ENCODE measurements around the gene TK1. TPM values are rescaled to one million over a fixed set of nuclear protein-coding genes. Genes with fewer than 3 reads are reported as not detected.
A peak's percentile ranks its signal among the peaks of the same experiment; 100 is the strongest.

TK1 gene
- polyA plus RNA-seq, 2 of the 4 experiments (the other 2 are of a cell fraction) = 90.9 to 355 TPM

DNA sequence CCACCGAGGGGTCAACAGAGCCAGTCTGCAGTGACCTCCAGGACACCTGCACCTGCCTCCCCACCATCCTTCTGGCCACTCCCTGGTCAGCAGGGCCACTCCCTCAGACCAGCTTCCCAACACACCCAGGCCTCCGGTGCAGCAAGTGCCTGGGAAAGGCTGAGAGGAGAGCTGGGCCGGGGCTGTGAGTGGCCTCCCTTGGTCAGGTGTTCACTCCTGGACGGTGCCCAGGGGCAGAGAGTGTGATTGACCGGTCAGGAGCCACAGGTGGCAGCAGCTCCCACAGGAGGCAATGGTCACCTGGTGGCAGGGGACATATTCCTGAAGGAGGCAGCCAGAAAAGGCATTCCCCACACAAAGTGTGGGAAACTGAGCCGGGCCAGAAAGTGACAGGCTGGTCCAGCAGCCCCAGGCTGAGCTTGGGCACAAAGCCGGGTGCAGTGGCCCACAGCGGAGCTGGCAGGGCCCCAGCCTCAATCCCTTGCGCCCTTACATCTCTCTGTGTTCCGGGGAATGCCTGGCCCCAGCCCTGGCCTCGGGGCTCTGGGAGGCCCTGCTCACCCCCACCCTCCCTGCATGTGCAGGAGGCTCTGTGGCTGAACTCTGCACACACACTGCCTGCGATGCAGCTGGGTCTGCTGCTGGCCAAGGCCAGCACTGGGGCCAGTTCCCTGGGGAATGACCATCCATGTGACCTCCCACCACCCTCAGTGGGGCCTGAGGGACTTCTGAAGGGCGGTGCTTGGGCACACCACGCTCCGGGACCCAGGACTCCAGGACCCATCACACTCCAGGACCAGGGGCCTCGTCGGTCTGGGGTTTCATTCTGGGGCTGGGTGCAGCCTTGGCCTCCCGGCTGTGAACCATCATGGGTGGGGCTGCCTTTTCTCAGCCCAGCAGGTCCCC is 41.9 kb downstream of the TK1 start:
- WGBS (ENCODE audit: missing lambda C conversion rate) = 72% methylated on average over 17 of the region's 18 CpGs
- TF ChIP-seq NR3C1 (IDR thresholded peaks at IDR 0.05) = no peak
- Histone ChIP-seq H3K4me3 (no peak overlapping the region), H3K4me1 (peaks cover 54% of the 10 kb centered on the region), H3K4me2 (peak overlapping the region; percentile 57), H3K27ac (peak overlapping the region; percentile 62 to 84; a peak in 5 of 6 replicates), H3K9me3 (no peaks in the 10 kb centered on the region)
- ATAC-seq = peak; percentile 10 to 17; a peak in 3 of 6 replicates
- peak in 1 of 2 experiments; percentile 44 for DNase-seq (ENCODE audit: low read depth in 1 of 2, low spot score in 1 of 2)
- CTCF ChIA-PET = interaction anchor here (0.8 to 24.0 kb wide), 11 partner anchors 10 to 95 kb away, joined by 3 to 295 read pairs (median 4); partner anchors contain the start of genes AFMID, SYNGR2, TK1 and TMC6
- FAIRE-seq = no peak
- POLR2A ChIA-PET = interaction anchor here (0.5 to 1.0 kb wide), 3 partner anchors 9 to 339 kb away, joined by 3 to 6 read pairs (median 5); partner anchors contain the start of gene TNRC6C

DNA sequence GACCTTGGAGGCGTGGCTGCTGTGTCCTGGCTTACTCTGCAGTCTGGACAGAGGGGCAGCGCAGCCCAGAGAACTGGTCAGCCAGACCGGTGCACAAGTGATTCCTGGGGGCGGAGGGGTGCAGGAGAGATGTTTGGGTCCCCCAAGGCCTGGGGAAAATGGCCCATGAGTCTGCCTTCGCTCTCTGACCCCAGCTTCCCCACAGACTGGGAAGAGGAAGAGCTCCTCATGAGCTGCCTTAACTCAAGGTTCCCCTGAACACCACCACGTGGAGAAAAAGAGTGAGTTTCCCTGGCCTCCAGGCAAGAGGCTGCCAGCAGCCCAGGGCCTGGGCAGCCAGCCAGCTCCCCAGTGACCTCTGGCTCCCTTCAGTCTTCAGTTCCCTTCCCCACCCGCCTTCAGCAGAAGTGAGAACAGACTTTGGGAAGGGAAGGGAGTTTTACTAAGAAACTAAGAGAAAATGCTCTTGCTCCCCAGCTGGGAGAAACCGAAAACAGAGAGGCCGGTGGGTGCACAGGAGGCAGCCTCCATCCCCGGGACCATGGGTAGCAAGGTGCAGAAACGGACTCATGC is 42.6 kb downstream of the TK1 start:
- Histone ChIP-seq H3K4me3 (no peak overlapping the region), H3K27ac (peak overlapping the region; percentile 62 to 84), H3K9me3 (no peaks in the 10 kb centered on the region), H3K4me2 (peak overlapping the region; percentile 57), H3K4me1 (peaks cover 56% of the 10 kb centered on the region)
- ChIA-PET POLR2A (interaction anchor here (0.5 to 1.0 kb wide), 3 partner anchors 10 to 340 kb away, joined by 3 to 6 read pairs (median 5); partner anchors contain the start of gene TNRC6C), CTCF (interaction anchor here (0.6 to 24.0 kb wide), 13 partner anchors 9 to 131 kb away, joined by 3 to 295 read pairs (median 4); partner anchors contain the start of genes SYNGR2, TK1, TMC6 and TMC8)
- peak; percentile 24 to 27; a peak in 2 of 6 replicates for ATAC-seq
- DNase-seq (ENCODE audit: low read depth in 1 of 2, low spot score in 1 of 2) = peak in 1 of 2 experiments; percentile 77
- TF ChIP-seq SMC3 (IDR thresholded peaks at IDR 0.05) (0 out of 3 replicates have a peak, but pooled peaks have one; percentile 16), GATA3 (IDR thresholded peaks at IDR 0.05; ENCODE audit: borderline replicate concordance) (no peak), RNF2 (IDR thresholded peaks at IDR 0.05; ENCODE audit: borderline replicate concordance, low read depth) (no peak), RARB (CRISPR knock-in tag; IDR thresholded peaks at IDR 0.05) (no peak)
- TF ChIP-seq, protein P1, sequence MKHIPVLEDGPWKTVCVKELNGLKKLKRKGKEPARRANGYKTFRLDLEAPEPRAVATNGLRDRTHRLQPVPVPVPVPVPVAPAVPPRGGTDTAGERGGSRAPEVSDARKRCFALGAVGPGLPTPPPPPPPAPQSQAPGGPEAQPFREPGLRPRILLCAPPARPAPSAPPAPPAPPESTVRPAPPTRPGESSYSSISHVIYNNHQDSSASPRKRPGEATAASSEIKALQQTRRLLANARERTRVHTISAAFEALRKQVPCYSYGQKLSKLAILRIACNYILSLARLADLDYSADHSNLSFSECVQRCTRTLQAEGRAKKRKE (CRISPR knock-in tag; IDR thresholded peaks at IDR 0.05; ENCODE audit: low read depth) = no peak
- TF ChIP-seq, protein P2, sequence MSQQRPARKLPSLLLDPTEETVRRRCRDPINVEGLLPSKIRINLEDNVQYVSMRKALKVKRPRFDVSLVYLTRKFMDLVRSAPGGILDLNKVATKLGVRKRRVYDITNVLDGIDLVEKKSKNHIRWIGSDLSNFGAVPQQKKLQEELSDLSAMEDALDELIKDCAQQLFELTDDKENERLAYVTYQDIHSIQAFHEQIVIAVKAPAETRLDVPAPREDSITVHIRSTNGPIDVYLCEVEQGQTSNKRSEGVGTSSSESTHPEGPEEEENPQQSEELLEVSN (IDR thresholded peaks at IDR 0.05; ENCODE audit: borderline replicate concordance, low read depth) = peak; percentile 61; the same call in 1 of the 2 replicates
- TF ChIP-seq, protein P3, sequence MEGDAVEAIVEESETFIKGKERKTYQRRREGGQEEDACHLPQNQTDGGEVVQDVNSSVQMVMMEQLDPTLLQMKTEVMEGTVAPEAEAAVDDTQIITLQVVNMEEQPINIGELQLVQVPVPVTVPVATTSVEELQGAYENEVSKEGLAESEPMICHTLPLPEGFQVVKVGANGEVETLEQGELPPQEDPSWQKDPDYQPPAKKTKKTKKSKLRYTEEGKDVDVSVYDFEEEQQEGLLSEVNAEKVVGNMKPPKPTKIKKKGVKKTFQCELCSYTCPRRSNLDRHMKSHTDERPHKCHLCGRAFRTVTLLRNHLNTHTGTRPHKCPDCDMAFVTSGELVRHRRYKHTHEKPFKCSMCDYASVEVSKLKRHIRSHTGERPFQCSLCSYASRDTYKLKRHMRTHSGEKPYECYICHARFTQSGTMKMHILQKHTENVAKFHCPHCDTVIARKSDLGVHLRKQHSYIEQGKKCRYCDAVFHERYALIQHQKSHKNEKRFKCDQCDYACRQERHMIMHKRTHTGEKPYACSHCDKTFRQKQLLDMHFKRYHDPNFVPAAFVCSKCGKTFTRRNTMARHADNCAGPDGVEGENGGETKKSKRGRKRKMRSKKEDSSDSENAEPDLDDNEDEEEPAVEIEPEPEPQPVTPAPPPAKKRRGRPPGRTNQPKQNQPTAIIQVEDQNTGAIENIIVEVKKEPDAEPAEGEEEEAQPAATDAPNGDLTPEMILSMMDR (IDR thresholded peaks at IDR 0.05) = 0 out of 3 replicates have a peak, but pooled peaks have one; percentile 10
- TF ChIP-seq, protein P4, sequence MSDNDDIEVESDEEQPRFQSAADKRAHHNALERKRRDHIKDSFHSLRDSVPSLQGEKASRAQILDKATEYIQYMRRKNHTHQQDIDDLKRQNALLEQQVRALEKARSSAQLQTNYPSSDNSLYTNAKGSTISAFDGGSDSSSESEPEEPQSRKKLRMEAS (IDR thresholded peaks at IDR 0.05) = peak; percentile 90
- TF ChIP-seq, protein P5, sequence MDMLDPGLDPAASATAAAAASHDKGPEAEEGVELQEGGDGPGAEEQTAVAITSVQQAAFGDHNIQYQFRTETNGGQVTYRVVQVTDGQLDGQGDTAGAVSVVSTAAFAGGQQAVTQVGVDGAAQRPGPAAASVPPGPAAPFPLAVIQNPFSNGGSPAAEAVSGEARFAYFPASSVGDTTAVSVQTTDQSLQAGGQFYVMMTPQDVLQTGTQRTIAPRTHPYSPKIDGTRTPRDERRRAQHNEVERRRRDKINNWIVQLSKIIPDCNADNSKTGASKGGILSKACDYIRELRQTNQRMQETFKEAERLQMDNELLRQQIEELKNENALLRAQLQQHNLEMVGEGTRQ (IDR thresholded peaks at IDR 0.05) = peak; percentile 21; the same call in 1 of the 2 replicates
- FAIRE-seq = no peak
- 56% methylated on average over 11 of the region's 11 CpGs for WGBS (ENCODE audit: missing lambda C conversion rate)

DNA sequence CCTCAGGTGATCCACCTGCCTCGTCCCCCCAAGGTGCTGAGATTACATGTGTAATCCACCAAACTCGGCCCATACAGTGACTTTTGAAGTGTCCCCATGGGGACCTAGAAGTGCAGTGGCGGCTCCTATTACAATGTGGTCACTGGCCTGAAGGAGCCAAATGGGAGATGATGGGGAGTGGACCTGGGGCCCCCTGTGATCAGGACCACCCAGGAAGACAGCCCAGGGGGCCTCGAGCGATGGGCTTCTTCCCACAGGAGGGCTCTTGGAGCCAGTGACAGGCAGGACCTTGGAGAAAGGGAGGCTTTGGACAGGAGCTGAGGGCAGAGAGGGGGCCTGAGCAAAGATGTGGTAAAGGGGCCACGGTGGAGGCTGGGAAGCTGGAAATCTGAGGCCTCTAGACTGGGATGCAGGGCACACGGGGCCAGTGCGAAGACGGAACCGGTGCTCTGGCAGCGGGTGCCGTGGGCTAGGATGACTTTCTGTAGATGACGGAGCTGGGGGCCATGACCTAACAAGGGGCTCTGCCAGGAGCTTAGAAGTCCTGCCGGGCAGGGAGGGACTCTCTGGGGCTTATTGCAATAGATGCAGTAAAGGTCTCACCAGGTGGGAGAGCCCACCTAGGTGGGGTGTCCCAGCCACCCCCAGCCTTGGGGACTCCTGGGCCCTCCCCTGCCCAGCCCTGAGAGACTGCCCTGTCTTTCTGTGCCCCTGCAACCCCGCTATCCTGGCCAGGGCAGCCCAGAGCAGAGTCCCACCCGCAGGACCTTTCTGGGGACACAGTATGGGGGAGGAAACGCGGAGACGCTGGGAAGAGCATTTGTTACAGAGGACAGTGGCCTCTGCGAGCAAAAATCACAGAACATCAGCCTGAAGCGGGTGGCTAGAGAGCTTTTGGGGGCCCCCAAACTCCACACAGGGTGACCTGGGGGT is 43.4 kb downstream of the TK1 start:
- H3K4me2 ChIP-seq = peak overlapping the region; percentile 57
- CTCF ChIA-PET = interaction anchor here (0.6 to 24.0 kb wide), 12 partner anchors 9 to 130 kb away, joined by 3 to 295 read pairs (median 4); partner anchors contain the start of genes SYNGR2, TK1, TMC6 and TMC8
- DNase-seq (ENCODE audit: low read depth in 1 of 2, low spot score in 1 of 2) (no peak), ATAC-seq (no peak), FAIRE-seq (no peak)
- TF ChIP-seq POLR2A (IDR thresholded peaks at IDR 0.05; ENCODE audit: low read length) (no peak), POLR2AphosphoS2 (conservative IDR thresholded peaks at IDR 0.05; ENCODE audit: low read length) (no peak), KDM1A (IDR thresholded peaks at IDR 0.05; ENCODE audit: low read depth) (no peak), ZC3H11A (IDR thresholded peaks at IDR 0.05) (no peak), JUNB (IDR thresholded peaks at IDR 0.05) (no peak), FOSL2 (IDR thresholded peaks at IDR 0.05) (no peak), FOSL2 (CRISPR knock-in tag; IDR thresholded peaks at IDR 0.05) (no peak), ZNF302 (CRISPR knock-in tag; IDR thresholded peaks at IDR 0.05) (no peak), SREBF2 (IDR thresholded peaks at IDR 0.05) (no peak)
- peaks cover 56% of the 10 kb centered on the region for H3K4me1 ChIP-seq
- no peak overlapping the region for H3K4me3 ChIP-seq
- H3K27ac ChIP-seq = peak overlapping the region; percentile 62 to 84
- POLR2A ChIA-PET = interaction anchor here (0.7 to 1.0 kb wide), 2 partner anchors 42 to 185 kb away, joined by 3 to 4 read pairs; partner anchors contain the start of gene TNRC6C
- WGBS (ENCODE audit: missing lambda C conversion rate) = 95% methylated on average over 21 of the region's 21 CpGs
- no peaks in the 10 kb centered on the region for H3K9me3 ChIP-seq
